Fibroblast of villous mesenchyme (primary cell): Measurements from ENCODE around the gene NPC1. TPM values are rescaled to one million over a fixed set of nuclear protein-coding genes. Genes with fewer than 3 reads are reported as not detected.

Experiments
- DNase-seq: peaks from one replicate; pipeline ENCODE4 v3.0.0-alpha.2; 2010; ENCODE audit warnings: low read depth
- H3K4me3 ChIP-seq: 2 replicates; pipeline ENCODE4 v1.5.1; 2011; ENCODE audit warnings: low read depth, mild to moderate bottlenecking, low read length
- total RNA-seq: library from RNA; depleted of rRNA; stranded (reverse); fragments of >200 nt; gene quantifications from 2 replicates; pipeline ENCODE4 v1.2.3, GENCODE V29; 2012
- TF ChIP-seq, protein P1 (sequence below): IDR thresholded peaks from 2 replicates; pipeline ENCODE4 v1.5.1; 2012; ENCODE audit warnings: low read depth, mild to moderate bottlenecking, low read length; ENCODE audit not compliant: insufficient read depth

Gene NPC1
- total RNA-seq, 1 donor: 38.4 TPM

DNA sequence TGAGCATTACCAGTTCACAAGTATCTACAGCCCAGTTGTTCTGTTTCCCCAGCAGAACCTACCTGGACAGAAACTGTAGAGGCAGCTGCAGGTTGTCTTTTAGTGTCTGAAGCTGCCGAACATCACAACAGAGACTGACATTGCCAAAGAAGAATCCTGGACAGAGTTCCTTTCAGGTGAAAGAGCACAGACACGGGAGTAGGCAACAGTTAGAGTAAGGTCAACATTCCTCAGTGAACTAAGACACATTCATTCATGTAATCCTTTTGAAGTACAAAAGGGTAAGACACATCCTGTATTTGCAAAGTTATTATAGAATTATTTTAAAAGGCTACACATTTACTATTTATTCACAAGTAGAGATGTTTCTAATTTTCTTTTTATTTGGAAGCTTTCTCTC lies 14.3 kb downstream of the NPC1 start:
- H3K4me3 ChIP-seq: no peak overlapping the region
- DNase-seq: no peak
- TF ChIP-seq, protein P1, sequence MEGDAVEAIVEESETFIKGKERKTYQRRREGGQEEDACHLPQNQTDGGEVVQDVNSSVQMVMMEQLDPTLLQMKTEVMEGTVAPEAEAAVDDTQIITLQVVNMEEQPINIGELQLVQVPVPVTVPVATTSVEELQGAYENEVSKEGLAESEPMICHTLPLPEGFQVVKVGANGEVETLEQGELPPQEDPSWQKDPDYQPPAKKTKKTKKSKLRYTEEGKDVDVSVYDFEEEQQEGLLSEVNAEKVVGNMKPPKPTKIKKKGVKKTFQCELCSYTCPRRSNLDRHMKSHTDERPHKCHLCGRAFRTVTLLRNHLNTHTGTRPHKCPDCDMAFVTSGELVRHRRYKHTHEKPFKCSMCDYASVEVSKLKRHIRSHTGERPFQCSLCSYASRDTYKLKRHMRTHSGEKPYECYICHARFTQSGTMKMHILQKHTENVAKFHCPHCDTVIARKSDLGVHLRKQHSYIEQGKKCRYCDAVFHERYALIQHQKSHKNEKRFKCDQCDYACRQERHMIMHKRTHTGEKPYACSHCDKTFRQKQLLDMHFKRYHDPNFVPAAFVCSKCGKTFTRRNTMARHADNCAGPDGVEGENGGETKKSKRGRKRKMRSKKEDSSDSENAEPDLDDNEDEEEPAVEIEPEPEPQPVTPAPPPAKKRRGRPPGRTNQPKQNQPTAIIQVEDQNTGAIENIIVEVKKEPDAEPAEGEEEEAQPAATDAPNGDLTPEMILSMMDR: no peak

DNA sequence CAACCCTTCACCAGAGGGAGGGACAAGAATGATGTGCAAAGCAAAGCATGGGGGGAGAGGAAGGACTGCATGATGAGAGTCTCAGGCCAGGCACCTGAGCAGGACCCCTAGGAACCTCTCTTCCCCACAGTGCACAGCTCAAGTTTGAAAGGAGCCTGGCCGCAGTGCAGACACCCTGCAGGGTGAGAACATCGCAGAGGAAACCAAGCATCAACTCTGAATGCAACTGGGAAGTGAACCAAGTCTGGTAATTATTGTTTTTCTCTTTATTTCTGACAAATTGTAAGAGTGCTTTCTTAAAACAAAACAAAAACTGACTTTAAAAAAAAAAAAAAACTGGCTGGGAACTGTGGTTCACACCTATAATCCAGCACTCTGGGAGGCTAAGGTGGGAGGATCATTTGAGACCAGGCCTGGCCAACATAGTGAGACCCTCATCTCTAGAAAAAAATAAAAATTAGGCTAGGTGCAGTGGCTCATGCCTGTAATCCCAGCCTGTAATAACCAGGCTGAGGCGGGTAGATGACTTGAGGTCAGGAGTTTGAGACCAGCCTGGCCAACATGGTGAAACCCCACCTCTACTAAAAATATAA lies 15.3 kb downstream of the NPC1 start:
- no peak for DNase-seq
- TF ChIP-seq, protein P1: no peak
- no peak overlapping the region for H3K4me3 ChIP-seq

DNA sequence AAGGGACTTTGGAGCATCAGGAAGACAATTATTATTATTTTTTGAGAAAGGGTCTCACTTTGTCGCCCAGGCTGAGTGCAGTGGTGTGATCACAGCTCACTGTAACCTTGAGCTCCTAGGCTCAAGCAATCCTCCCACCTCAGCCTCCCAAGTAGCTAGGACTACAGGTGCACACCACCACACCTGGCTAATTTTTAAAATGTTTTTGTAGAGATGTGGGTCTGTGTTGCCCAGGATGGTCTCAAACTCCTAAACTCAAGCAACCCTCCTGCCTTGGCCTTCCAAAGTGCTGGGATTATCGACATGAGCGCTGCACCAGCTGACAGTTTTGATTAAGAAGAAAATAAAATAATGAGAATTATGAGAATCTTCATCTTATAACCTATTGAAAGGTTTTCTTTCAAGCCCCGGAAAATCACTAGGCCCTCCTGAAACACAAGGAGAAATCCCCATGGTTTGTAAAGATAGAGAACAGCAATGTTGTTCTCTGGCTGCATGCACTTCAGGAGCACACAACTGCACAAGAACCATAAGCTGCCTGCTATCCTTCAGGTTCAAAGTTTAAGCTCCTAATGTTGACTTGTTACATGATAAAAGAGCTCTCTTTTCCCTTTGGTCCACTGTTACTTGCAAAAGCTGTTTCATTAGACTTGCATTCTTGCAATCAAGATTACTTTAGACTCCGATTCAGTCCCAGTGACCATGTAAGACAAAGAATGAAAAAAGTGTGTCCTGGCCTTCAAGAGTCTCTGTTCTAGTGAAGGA lies 16.8 kb downstream of the NPC1 start:
- DNase-seq: no peak
- no peak overlapping the region for H3K4me3 ChIP-seq
- TF ChIP-seq, protein P1: no peak

DNA sequence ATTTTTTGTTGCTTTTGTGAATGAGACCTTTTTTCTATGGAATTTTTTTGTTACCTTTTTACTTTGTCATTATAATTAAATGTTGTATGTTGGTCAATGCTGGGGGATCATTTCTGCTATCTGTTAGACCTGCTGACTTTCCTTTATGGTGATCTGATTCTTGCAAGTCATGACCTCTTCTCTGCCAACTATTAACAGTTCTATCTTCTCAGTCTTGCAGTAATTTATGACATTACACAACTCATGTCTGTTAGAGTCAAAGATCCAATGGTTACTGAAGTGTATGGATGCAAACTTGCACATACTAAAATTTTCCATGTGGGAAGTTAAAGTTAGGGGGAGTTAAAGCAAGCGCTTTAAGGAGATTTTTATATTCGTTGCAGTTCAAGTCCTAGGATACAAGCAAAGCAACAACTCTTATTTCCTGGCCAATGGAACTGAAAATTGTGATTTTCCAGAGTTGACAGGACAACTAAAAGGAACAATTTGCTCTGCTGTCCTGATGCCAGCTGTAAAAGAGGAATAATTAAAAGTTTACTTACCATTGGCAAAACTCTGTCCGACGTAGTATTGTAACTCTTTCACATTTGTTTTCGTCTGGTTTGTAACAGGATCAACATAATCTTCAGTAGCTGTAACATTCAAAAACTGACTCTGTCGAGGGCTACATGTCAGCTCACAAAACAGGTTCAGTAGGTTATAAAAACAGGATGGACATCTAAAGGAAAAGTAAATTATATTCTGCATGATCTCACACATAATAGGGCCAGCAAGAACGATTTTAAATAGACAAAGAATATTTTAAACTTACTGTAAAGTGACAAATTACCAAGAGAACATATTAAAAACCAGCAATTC lies 17.8 kb downstream of the NPC1 start:
- DNase-seq: peak; percentile 31
- TF ChIP-seq, protein P1: no peak
- H3K4me3 ChIP-seq: no peak overlapping the region

DNA sequence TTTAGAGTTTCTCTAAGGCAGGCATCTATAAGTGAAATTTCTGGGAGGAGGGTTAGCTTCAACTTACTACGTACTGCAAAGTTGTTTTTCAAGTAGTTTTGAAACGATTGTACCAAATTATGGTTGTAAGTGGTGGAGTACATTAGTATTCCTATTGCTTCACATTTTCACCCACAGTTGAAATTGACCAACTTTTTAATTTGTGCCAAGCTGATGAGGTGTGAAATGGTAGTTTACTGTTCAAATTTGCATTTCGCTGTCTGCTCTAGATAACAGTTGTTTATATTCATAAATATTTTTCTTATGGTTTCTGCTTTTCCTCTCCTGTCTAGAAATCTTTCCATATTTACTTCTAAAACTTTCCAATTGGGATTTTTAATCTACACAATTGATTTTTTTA lies 18.6 kb downstream of the NPC1 start:
- DNase-seq: no peak
- no peak overlapping the region for H3K4me3 ChIP-seq
- TF ChIP-seq, protein P1: no peak

DNA sequence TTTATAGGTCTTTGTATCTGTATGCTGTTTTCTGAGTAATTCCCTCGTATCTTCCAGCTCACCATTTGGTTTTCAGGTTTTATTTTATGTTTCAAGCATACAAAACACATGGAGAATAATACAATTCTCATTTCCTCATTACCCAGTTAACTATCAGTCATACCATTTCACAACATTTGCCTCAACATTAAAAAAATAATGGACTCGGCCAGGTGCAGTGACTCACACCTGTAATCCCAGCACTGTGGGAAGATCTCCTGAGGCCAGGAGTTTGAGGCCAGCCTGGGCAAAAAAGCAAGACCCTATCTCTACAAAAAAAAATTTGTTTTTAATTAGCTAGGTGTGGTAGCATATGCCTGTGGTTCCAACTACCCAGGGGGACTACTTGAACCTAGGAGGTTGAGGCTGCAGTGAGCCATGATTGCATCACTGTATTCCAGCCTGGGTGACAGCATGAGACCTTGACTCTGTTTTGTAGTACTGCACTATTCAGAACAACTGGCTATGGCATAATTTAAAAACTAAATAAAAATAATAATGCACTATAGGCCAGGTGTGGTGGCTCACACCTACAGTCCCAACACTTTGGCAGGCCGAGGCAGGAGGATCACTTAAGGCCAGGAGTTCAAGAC lies 20.3 kb downstream of the NPC1 start:
- no peak overlapping the region for H3K4me3 ChIP-seq
- TF ChIP-seq, protein P1: no peak
- DNase-seq: no peak
